GM12878 (cell line): ENCODE data around the gene ATP6V0A4.

Experiments
- CBX3 ChIP-seq: fragments of 200-600 bp; sonication (generic); IDR thresholded peaks from 2 replicates; pipeline ENCODE4 v1.6.1; 2016; ENCODE audit warnings: low read depth, borderline replicate concordance
- CREB1 ChIP-seq: IDR thresholded peaks from 2 replicates; pipeline ENCODE4 v1.6.1; 2012; ENCODE audit warnings: low read depth, mild to moderate bottlenecking, inconsistent platforms
- CTCF ChIP-seq, 3 experiments: IDR thresholded peaks in 2 of 3; conservative IDR thresholded peaks in 1 of 3; 2 replicates each; pipeline ENCODE4 v1.5.1; 2011; ENCODE audit warnings: low read depth in 3 of 3, low read length in 3 of 3, mild to moderate bottlenecking in 3 of 3, control low read depth in 2 of 3, moderate library complexity in 2 of 3, inconsistent platforms in 1 of 3, mixed read lengths in 1 of 3; ENCODE audit not compliant: control insufficient read depth in 2 of 3, insufficient read depth in 1 of 3; ENCODE audit errors: extremely low read depth in 1 of 3
- HDAC6 ChIP-seq: fragments of 200-600 bp; sonication (generic); IDR thresholded peaks from one replicate; pipeline ENCODE4 v1.8.0; 2017; ENCODE audit warnings: antibody characterized with exemption; ENCODE audit not compliant: unreplicated experiment
- KDM1A ChIP-seq: fragments of 200-600 bp; sonication (generic); IDR thresholded peaks from 2 replicates; pipeline ENCODE4 v1.6.1; 2016; ENCODE audit warnings: borderline replicate concordance
- MAX ChIP-seq: IDR thresholded peaks from 2 replicates; pipeline ENCODE4 v1.6.1; 2012; ENCODE audit warnings: low read depth, low read length, improper control_type of control experiment
- PBX3 ChIP-seq: IDR thresholded peaks from 2 replicates; pipeline ENCODE4 v1.6.1; 2011; ENCODE audit warnings: mild to moderate bottlenecking, low read depth, low read length, moderate library complexity; ENCODE audit not compliant: insufficient replicate concordance
- POLR2A ChIP-seq: IDR thresholded peaks from 2 replicates; pipeline ENCODE4 v1.6.1; 2011; ENCODE audit warnings: low read depth, mild to moderate bottlenecking, low read length
- SIN3A ChIP-seq: IDR thresholded peaks from 2 replicates; pipeline ENCODE4 v1.6.1; 2012; ENCODE audit warnings: low read depth, low read length, improper control_type of control experiment
- SREBF1 ChIP-seq: IDR thresholded peaks from 2 replicates; pipeline ENCODE4 v1.6.1; 2012; ENCODE audit warnings: mild to moderate bottlenecking, low read length
- TBL1XR1 ChIP-seq: IDR thresholded peaks from 2 replicates; pipeline ENCODE4 v1.6.1; 2012; ENCODE audit warnings: low read depth, low read length, improper control_type of control experiment
- ZNF24 ChIP-seq: fragments of 450-650 bp; IDR thresholded peaks from 2 replicates; pipeline ENCODE4 v1.6.1; 2017; ENCODE audit warnings: antibody characterized with exemption, mild to moderate bottlenecking
- ZNF274 ChIP-seq: IDR thresholded peaks from one replicate; pipeline ENCODE4 v1.8.0; 2011; ENCODE audit not compliant: insufficient read length, insufficient read depth

- TF ChIP-seq SIN3A (no peak), MAX (no peak), ZNF24 (no peak), POLR2A (no peak), CBX3 (no peak), CTCF (IDR thresholded peaks at IDR 0.05 in 2 of 3, conservative IDR thresholded peaks at IDR 0.05 in 1 of 3; ENCODE audit: control insufficient read depth in 2 of 3, extremely low read depth in 1 of 3, insufficient read depth in 1 of 3, low read depth in 3 of 3, low read length in 3 of 3) (no peak), HDAC6 (no peak), PBX3 (no peak), SREBF1 (no peak), TBL1XR1 (no peak), ZNF274 (no peak), KDM1A (no peak), CREB1 (no peak)
These were observed 4.7 kb upstream of the ATP6V0A4 start for GRCh38 chr7:138802706-138803105.
